Loucy (cell line): ENCODE measurements around the gene GLIPR2.
"Not testable (repeated sequence)": the region's sequence is repeated elsewhere in the genome, so short reads cannot be mapped to it uniquely, and the experiment has no call there.

Source experiments
- H2AFZ ChIP-seq: fragments of 200-600 bp; sonication (generic); 2 replicates; pipeline ENCODE4 v1.6.0; 2016; ENCODE audit warnings: antibody characterized with exemption, mild to moderate bottlenecking, low read length, moderate library complexity
- H3F3A ChIP-seq: fragments of 200-600 bp; 2 replicates; pipeline ENCODE4 v1.6.0; 2016; ENCODE audit warnings: antibody characterized with exemption, low read depth, mild to moderate bottlenecking
- H3K27me3 ChIP-seq: fragments of 200-600 bp; sonication (generic); 2 replicates; pipeline ENCODE4 v1.6.1; 2014; ENCODE audit warnings: low read length, mild to moderate bottlenecking; ENCODE audit not compliant: insufficient read depth, poor library complexity, severe bottlenecking
- H3K36me3 ChIP-seq: fragments of 200-600 bp; sonication (generic); 2 replicates; pipeline ENCODE4 v1.6.1; 2016; ENCODE audit warnings: low read length; ENCODE audit not compliant: insufficient read depth
- H3K4me1 ChIP-seq: fragments of 200-600 bp; sonication (generic); 2 replicates; pipeline ENCODE4 v1.5.1; 2014; ENCODE audit warnings: low read length, mild to moderate bottlenecking; ENCODE audit not compliant: insufficient read depth, poor library complexity, severe bottlenecking
- H3K4me2 ChIP-seq: fragments of 200-600 bp; sonication (generic); 2 replicates; pipeline ENCODE4 v1.6.0; 2014; ENCODE audit warnings: antibody characterized with exemption, low read length, low read depth, mild to moderate bottlenecking; ENCODE audit not compliant: poor library complexity, severe bottlenecking
- H3K4me3 ChIP-seq: fragments of 200-600 bp; sonication (generic); 2 replicates; pipeline ENCODE4 v1.5.1; 2014; ENCODE audit warnings: low read length, mild to moderate bottlenecking, mixed read lengths; ENCODE audit not compliant: poor library complexity, severe bottlenecking
- H3K79me2 ChIP-seq: fragments of 200-600 bp; sonication (generic); 2 replicates; pipeline ENCODE4 v1.6.1; 2014; ENCODE audit warnings: low read length; ENCODE audit not compliant: insufficient read depth
- H3K9ac ChIP-seq: fragments of 200-600 bp; sonication (generic); 2 replicates; pipeline ENCODE4 v1.6.0; 2014; ENCODE audit warnings: mild to moderate bottlenecking, low read depth, low read length, moderate library complexity; ENCODE audit not compliant: poor library complexity, severe bottlenecking
- H3K9me2 ChIP-seq: fragments of 200-600 bp; sonication (generic); replicated peaks from 2 replicates; pipeline ENCODE4 v1.6.1; 2016; ENCODE audit warnings: low read depth, low read length, mixed read lengths
- H3K9me3 ChIP-seq: fragments of 200-600 bp; sonication (generic); 2 replicates; pipeline ENCODE4 v1.6.1; 2014; ENCODE audit warnings: mild to moderate bottlenecking, antibody characterized with exemption, low read length, low read depth; ENCODE audit not compliant: insufficient read depth
- H4K20me1 ChIP-seq: fragments of 200-600 bp; sonication (generic); 2 replicates; pipeline ENCODE4 v1.6.0; 2014; ENCODE audit warnings: antibody characterized with exemption, low read length, mild to moderate bottlenecking; ENCODE audit not compliant: insufficient read depth, poor library complexity, severe bottlenecking
- CTCF ChIP-seq: fragments of 200-600 bp; sonication (generic); conservative IDR thresholded peaks from 2 replicates; pipeline ENCODE4 v1.5.1; 2014; ENCODE audit warnings: mild to moderate bottlenecking, antibody characterized with exemption, low read length
- EZH2phosphoT487 ChIP-seq: fragments of 200-600 bp; IDR thresholded peaks from 2 replicates; pipeline ENCODE4 v1.6.1; 2018; ENCODE audit warnings: antibody characterized with exemption, mild to moderate bottlenecking, moderate library complexity, borderline replicate concordance

Gene GLIPR2

DNA sequence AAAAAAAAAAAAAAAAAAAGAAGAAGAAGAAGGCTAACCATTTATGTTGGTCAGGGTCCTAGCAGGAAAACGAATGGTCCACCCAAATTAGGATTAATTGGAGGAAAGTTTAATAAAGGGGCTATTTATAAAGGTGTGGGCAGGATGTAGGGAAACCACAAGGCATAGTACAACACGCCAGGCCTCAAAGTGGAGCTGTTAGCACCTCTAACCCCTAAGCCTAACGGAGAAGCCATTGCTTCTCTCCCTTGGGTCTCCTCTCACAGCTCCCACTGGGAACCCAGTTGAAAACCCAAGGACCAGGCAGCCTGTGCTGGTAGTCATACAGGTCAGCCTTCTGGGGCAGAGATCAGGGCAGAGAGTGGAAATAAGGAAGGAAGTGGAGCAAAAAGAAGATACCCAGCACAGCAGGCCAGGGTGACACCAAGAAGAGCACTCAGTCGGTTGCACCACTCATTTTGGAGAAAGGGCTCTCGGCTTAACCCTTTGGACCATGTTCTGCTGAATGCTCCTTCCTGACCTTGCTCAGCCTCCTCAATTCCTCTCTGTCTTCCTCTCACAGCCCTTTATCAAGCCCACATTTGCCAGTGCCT, 8.8 kb upstream of the GLIPR2 start:
- no peaks in the 10 kb centered on the region for H3F3A ChIP-seq
- peaks cover 26% of the 10 kb centered on the region for H3K4me1 ChIP-seq
- H3K36me3 ChIP-seq = no peaks in the 10 kb centered on the region; the same call in 1 of the 2 replicates
- H3K79me2 ChIP-seq = no peaks in the 10 kb centered on the region
- H4K20me1 ChIP-seq = no peaks in the 10 kb centered on the region
- H3K4me2 ChIP-seq = peak overlapping the region; percentile 25
- H3K9me3 ChIP-seq = no peaks in the 10 kb centered on the region
- no peaks in the 10 kb centered on the region for H3K9me2 ChIP-seq
- peak overlapping the region; percentile 13 for H3K9ac ChIP-seq
- no peak overlapping the region for H3K4me3 ChIP-seq
- H2AFZ ChIP-seq = peak overlapping the region; percentile 72
- no peaks in the 10 kb centered on the region for H3K27me3 ChIP-seq
- no peak for TF ChIP-seq CTCF
- TF ChIP-seq EZH2phosphoT487 = no peak

DNA sequence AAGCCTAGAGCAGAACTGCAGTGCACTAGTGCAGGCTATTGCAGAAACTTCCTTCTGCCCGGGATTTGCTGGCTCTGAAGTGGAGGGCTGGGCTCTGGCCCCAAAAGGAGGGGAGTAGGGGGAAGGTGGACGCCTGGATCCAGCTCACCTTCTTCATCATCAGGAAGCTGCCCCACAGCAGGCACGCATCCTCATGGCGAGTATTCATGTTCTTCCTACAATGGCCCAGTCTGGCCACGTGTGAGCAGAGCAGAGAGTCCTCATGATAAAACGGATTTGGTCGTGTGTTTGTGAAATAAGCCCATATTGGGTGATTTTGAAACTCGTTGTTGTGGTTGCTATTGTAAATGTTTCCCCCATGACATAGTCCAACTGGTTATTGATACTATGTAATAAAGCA, 8.2 kb upstream of the GLIPR2 start:
- Histone ChIP-seq H3K9me3 (no peaks in the 10 kb centered on the region), H4K20me1 (no peaks in the 10 kb centered on the region), H3K27me3 (no peaks in the 10 kb centered on the region), H3K36me3 (no peaks in the 10 kb centered on the region), H3K79me2 (no peaks in the 10 kb centered on the region), H3K9me2 (no peaks in the 10 kb centered on the region), H3K9ac (peak overlapping the region; percentile 13), H3K4me3 (no peak overlapping the region), H2AFZ (peak overlapping the region; percentile 72), H3F3A (no peaks in the 10 kb centered on the region), H3K4me1 (peaks cover 26% of the 10 kb centered on the region), H3K4me2 (peak overlapping the region; percentile 25)
- TF ChIP-seq EZH2phosphoT487 (no peak), CTCF (no peak)

DNA sequence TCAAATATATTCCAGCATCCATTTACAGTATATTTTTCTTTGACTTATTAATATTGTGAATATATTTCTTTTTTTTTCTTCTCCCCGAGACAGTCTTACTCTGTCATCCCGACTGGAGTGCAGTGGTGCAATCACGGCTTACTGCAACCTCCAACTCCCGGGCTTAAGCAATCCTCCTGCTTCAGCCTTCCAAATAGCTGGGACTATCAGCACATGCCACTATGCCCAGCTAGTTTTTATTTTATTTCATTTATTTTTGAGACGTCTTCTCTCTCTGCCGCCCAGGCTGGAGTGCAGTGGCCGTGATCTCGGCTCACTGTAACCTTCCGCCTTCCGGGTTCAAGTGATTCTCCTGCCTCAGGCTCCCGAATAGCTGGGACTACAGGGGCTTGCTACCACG, 7.4 kb upstream of the GLIPR2 start:
- no peaks in the 10 kb centered on the region for H3K36me3 ChIP-seq
- H4K20me1 ChIP-seq = no peaks in the 10 kb centered on the region
- H2AFZ ChIP-seq = no peak overlapping the region
- TF ChIP-seq CTCF = no peak
- no peak for TF ChIP-seq EZH2phosphoT487
- no peak overlapping the region for H3K4me3 ChIP-seq
- H3K9me2 ChIP-seq = no peaks in the 10 kb centered on the region
- no peaks in the 10 kb centered on the region for H3K79me2 ChIP-seq
- H3K4me1 ChIP-seq = peaks cover 26% of the 10 kb centered on the region
- no peak overlapping the region for H3K9ac ChIP-seq
- no peak overlapping the region for H3K4me2 ChIP-seq
- H3K27me3 ChIP-seq = no peaks in the 10 kb centered on the region
- H3F3A ChIP-seq = no peaks in the 10 kb centered on the region
- no peaks in the 10 kb centered on the region for H3K9me3 ChIP-seq

DNA sequence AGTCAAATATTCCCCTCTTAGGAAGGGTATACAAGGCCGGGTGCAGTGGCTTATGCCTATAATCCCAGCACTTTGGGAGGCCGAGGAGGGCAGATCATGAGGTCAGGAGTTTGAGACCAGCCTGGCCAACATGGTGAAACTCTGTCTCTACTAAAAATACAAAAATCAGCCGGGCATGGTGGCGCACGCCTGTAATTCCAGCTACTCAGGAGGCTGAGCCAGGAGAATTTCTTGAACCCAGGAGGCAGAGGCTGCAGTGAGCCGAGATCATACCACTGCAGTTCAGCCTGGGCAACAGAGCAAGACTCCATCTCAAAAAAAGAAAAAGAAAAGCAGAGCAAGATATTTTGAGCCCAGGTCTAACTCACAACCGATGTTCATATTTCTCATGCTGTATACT, 4.9 kb upstream of the GLIPR2 start:
- not testable (repeated sequence) for H3K9me2 ChIP-seq
- peaks cover 23% of the 10 kb centered on the region for H3K4me1 ChIP-seq

More for the DNA sequence above, 4.9 kb upstream of the GLIPR2 start:
- not testable (repeated sequence) for H3K79me2 ChIP-seq, H2AFZ ChIP-seq, H3F3A ChIP-seq, H4K20me1 ChIP-seq, H3K36me3 ChIP-seq, H3K4me2 ChIP-seq, H3K9me3 ChIP-seq, H3K4me3 ChIP-seq, H3K27me3 ChIP-seq, H3K9ac ChIP-seq
